Activated CD8-positive, alpha-beta memory T cell treated with anti-CD3 and anti-CD28 coated beads, Interleukin-2, amount 50 U/mL, for 1 hour (primary cell): Measurements from ENCODE around the gene ZIC3.
"Not testable (repeated sequence)": the region's sequence is repeated elsewhere in the genome, so short reads cannot be mapped to it uniquely, and the experiment has no call there.

ENCODE experiments used
- DNase-seq: peaks from one replicate; pipeline ENCODE4 v3.0.0-alpha.2; 2020; ENCODE audit errors: extremely low read depth

Gene ZIC3

GRCh38 chrX:137565921-137566745 lies at the start of gene ZIC3:
Gene ZIC3, plus strand, starts transcription at chrX:137566127. Its CDS starts 565 bp downstream, at chrX:137566692.
- DNase-seq: no peak

- DNase-seq: no peak
Measured at GRCh38 chrX:137519459-137519858, 46.5 kb upstream of the ZIC3 start.

- no peak for DNase-seq
Measured at GRCh38 chrX:137545711-137546651, 19.9 kb upstream of the ZIC3 start.

GRCh38 chrX:137547291-137547690 lies 18.6 kb upstream of the ZIC3 start:
- no peak for DNase-seq

DNA sequence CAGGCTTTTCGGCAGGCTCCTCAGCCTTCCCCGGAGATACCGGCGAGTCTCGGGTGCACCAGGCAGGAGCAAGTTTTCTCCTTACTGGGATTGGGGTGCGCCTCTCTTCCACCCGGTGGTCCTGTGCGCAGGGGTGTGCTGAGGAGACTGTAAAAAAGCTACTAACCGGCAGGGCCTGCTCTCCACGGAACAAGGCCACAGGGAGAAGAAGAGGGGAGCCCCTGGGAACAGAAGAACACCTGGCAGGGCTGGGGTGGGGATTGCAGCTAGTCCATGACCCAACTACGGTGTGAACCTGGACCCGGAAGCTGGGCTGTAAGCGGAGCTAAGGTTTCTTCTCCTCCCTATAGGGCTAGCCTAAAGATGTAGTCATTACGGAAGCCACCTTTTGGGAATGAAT lies 17.7 kb upstream of the ZIC3 start:
- DNase-seq: no peak

- no peak for DNase-seq
Measured at GRCh38 chrX:137549073-137549472, 16.9 kb upstream of the ZIC3 start.

- DNase-seq: no peak
Measured at GRCh38 chrX:137549851-137550664, 15.9 kb upstream of the ZIC3 start.

- no peak for DNase-seq
Measured at GRCh38 chrX:137550665-137551261, 15.2 kb upstream of the ZIC3 start.

GRCh38 chrX:137552098-137552497 lies 13.8 kb upstream of the ZIC3 start:
- DNase-seq: not testable (repeated sequence)

GRCh38 chrX:137562096-137562495 lies 3.8 kb upstream of the ZIC3 start:
- DNase-seq: no peak

GRCh38 chrX:137563681-137564651 lies 2.0 kb upstream of the ZIC3 start:
- no peak for DNase-seq

GRCh38 chrX:137565318-137565904 lies 516 bp upstream of the ZIC3 start:
- no peak for DNase-seq

DNA sequence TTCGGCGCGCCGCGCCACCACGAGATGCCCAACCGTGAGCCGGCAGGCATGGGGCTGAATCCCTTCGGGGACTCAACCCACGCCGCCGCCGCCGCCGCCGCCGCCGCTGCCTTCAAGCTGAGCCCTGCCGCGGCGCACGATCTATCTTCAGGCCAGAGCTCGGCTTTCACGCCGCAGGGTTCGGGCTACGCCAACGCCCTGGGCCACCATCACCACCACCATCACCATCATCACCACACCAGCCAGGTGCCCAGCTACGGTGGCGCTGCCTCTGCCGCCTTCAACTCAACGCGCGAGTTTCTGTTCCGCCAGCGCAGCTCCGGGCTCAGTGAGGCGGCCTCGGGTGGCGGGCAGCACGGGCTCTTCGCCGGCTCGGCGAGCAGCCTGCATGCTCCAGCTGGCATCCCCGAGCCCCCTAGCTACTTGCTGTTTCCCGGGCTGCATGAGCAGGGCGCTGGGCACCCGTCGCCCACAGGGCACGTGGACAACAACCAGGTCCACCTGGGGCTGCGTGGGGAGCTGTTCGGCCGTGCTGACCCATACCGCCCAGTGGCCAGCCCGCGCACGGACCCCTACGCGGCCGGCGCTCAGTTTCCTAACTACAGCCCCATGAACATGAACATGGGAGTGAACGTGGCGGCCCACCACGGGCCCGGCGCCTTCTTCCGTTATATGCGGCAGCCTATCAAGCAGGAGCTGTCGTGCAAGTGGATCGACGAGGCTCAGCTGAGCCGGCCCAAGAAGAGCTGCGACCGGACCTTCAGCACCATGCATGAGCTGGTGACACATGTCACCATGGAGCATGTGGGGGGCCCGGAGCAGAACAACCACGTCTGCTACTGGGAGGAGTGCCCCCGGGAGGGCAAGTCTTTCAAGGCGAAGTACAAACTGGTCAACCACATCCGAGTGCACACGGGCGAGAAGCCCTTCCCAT lies 1.1 kb downstream of the ZIC3 start:
- no peak for DNase-seq

DNA sequence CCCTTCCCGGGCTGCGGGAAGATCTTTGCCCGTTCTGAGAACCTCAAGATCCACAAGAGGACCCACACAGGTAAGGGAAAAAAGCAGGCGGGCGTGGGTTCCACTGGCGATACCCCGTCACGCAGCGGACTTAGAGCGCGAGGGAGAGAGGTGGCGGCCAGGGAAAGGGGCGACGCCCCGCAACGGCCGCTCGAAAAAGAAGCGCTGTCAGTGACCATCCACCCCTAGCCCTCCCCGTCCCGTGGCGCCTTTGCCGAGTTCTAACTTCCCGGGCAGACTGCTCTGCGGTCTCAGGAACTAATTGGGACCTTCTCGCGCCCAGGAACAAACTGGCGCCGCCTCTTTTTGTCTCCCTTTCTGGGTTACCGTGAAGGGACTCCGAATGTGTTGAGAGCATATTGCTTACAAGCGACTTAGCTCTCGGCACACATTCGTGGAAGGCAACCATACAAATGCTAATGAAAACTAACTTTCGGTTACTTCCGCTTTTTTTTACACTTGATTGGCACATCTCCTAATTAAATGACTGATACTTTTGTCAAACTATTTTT lies 1.8 kb downstream of the ZIC3 start:
- no peak for DNase-seq

DNA sequence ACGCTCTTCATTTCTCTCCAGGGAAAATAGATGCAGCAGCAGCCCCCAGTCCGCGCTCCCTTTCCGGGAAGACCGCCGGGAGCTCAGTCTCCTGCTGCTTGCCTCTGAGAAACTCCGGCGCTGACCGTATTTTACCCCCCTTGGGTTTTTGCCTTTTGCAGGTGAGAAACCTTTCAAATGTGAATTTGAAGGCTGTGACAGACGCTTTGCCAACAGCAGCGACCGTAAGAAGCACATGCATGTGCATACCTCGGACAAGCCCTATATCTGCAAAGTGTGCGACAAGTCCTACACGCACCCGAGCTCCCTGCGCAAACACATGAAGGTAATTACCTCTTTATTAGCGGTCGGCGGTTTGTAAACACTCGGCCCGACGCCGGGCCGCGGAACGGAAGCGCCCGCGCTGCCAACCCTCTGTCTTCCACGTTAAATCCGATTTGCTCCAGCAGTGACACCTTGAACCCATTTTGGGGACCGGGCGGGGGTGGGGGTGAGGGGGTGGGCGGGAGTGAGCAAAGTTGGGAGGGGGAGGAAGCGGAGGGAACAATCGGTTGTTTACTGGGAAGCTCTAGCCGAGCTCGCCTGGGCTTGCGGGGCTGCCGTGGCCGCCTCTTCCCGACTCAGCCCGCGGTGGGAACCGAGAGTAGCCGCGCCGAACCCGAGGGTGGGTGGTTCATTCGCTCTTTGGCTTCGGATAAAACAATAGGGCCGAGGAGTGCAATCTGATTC lies 3.0 kb downstream of the ZIC3 start:
- no peak for DNase-seq

DNA sequence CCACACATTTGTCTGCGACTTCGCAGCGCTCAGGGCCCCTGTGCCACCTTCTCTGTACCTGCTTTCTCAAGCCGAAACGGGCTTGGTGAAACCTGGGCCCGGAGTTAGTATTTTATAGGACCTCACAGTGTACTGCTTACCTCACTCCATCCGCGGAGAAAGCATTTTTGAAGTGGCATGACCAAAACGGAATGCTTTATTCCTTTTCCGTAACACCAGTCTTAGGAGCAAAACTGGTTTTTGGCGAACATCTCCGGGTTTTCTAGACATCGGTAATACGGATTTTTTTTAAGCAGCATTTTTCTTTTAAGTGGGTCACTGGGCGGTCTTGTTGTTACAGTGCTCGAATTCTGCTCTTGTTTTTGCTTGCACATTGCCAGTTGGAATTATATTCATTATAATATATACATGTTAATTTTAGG lies 3.6 kb downstream of the ZIC3 start:
- no peak for DNase-seq

DNA sequence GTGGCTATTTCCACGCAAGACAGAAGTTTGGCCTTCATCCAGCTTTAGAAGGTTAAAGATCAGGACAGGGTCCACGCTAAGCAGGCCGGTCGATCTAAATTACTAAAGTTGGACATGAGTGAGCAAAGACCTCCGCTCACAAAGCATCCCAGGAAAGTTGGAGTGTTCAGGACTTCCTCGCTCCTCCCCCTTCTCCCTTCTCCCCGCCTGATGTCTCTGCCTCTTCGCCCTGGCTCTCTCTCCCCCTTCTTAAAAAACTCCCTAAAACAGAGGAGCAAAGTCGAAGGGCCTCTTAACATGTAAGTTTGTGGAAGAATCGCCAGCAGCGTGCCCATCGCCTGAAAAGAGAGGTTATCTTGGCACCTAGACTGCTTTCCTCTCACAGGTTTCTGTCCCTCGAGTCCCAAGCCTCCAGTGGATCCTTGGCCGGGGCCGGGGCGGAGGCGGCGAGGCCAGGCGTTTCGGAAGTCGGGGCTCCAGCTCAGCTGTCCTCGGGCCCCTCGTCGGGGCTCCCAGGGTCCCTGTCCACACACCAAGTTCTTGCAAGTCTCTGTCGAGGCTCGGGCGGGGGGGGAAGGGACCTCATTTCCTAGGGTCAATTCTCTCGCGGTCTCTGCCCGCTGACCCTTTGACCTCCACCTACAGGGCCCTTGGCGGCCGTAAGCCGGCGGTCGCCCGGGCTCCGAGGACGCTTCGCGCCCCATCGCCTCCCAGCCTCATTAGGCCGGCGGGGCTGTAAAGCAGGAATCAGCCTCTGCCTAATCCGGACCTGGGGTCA lies 7.6 kb downstream of the ZIC3 start:
- DNase-seq: no peak
